HepG2 (cell line): ENCODE data around the gene PSEN1.

Experiments used
- CBFB ChIP-seq: sonication (generic); formaldehyde crosslinking; IDR thresholded peaks from 2 replicates; pipeline ENCODE4 v1.4.0; 2020; ENCODE audit warnings: missing genetic modification reagents
- CREB1 ChIP-seq, 2 experiments: fragments of 450-650 bp in 1 of 2; IDR thresholded peaks; 2 replicates each; pipeline ENCODE4 v1.6.1; 2016 to 2017; ENCODE audit warnings: control low read depth in 1 of 2, mild to moderate bottlenecking in 1 of 2, missing compliant biosample characterization in 1 of 2, missing genetic modification characterization in 1 of 2
- DR1 ChIP-seq: sonication (generic); formaldehyde crosslinking; IDR thresholded peaks from 2 replicates; pipeline ENCODE4 v1.8.0; 2021; ENCODE audit warnings: mild to moderate bottlenecking, missing genetic modification reagents, inconsistent platforms
- HNRNPK ChIP-seq: fragments of 200-400 bp; formaldehyde crosslinking; IDR thresholded peaks from 2 replicates; pipeline ENCODE4 v1.6.1; 2018; ENCODE audit warnings: low read length, low read depth, moderate library complexity, mild to moderate bottlenecking; ENCODE audit not compliant: poor library complexity, severe bottlenecking
- POLR2A ChIP-seq, 2 experiments: IDR thresholded peaks; 2 replicates each; pipeline ENCODE4 v1.6.1; 2011; ENCODE audit warnings: low read depth in 2 of 2, low read length in 2 of 2, mild to moderate bottlenecking in 1 of 2, moderate library complexity in 1 of 2; ENCODE audit not compliant: insufficient read depth in 1 of 2
- ZNF709 ChIP-seq: sonication (generic); formaldehyde crosslinking; IDR thresholded peaks from 2 replicates; pipeline ENCODE4 v1.5.0; 2020; ENCODE audit warnings: mild to moderate bottlenecking, missing genetic modification reagents
- TF ChIP-seq, protein P1 (sequence below): sonication (generic); formaldehyde crosslinking; IDR thresholded peaks from 2 replicates; pipeline ENCODE4 v1.4.0; 2020; ENCODE audit warnings: low read depth, mild to moderate bottlenecking, missing genetic modification reagents
- TF ChIP-seq, protein P2 (sequence below), 2 experiments: sonication (generic) in 1 of 2; formaldehyde crosslinking in 1 of 2; IDR thresholded peaks; 2 replicates each; pipeline versions ENCODE4 v1.5.1 to v1.6.1; 2011 to 2020; ENCODE audit warnings: borderline replicate concordance in 1 of 2, low read depth in 1 of 2, low read length in 1 of 2, mild to moderate bottlenecking in 1 of 2, missing genetic modification reagents in 1 of 2, moderate library complexity in 1 of 2
- TF ChIP-seq, protein P3 (sequence below): IDR thresholded peaks from 2 replicates; pipeline ENCODE4 v1.6.1; 2016; ENCODE audit warnings: missing compliant biosample characterization, missing genetic modification reagents, borderline replicate concordance
- TF ChIP-seq, protein P4 (sequence below): sonication (generic); formaldehyde crosslinking; IDR thresholded peaks from 2 replicates; pipeline ENCODE4 v1.5.0; 2020; ENCODE audit warnings: mild to moderate bottlenecking, missing genetic modification reagents, moderate library complexity
- TF ChIP-seq, protein P5 (sequence below): sonication (generic); formaldehyde crosslinking; IDR thresholded peaks from 2 replicates; pipeline ENCODE4 v1.4.0; 2020; ENCODE audit warnings: low read depth, missing genetic modification reagents

DNA sequence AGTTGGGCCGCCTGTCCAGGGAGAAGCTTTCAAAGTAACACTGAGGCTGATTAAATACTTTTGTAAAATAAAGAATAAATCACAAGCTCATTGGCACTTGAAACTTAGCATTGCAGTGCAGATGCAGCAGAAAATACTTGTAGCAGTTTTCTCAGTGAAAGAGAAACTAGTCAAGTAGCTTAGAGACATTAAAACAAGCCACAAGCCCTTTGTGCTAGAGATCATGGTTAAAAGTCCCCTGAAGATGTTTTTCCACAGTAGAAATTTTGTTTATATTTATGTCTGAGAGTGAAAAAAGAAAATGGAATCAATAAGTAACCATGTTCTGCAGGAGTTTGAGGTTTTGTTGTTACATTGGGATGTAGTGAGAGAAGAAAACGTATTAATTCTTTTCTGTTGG is 5.9 kb downstream of the PSEN1 start:
- TF ChIP-seq, protein P1, sequence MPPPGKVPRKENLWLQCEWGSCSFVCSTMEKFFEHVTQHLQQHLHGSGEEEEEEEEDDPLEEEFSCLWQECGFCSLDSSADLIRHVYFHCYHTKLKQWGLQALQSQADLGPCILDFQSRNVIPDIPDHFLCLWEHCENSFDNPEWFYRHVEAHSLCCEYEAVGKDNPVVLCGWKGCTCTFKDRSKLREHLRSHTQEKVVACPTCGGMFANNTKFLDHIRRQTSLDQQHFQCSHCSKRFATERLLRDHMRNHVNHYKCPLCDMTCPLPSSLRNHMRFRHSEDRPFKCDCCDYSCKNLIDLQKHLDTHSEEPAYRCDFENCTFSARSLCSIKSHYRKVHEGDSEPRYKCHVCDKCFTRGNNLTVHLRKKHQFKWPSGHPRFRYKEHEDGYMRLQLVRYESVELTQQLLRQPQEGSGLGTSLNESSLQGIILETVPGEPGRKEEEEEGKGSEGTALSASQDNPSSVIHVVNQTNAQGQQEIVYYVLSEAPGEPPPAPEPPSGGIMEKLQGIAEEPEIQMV (CRISPR knock-in tag), result no peak
- TF ChIP-seq HNRNPK (no peak), ZNF709 (CRISPR knock-in tag) (no peak), DR1 (CRISPR knock-in tag) (no peak), CBFB (CRISPR knock-in tag) (no peak), CREB1 (IDR thresholded peaks at IDR 0.05) (no peak), CREB1 (CRISPR knock-in tag; IDR thresholded peaks at IDR 0.05) (no peak), POLR2A (IDR thresholded peaks at IDR 0.05; ENCODE audit: insufficient read depth in 1 of 2, low read depth in 2 of 2, low read length in 2 of 2) (no peak)
- TF ChIP-seq, protein P2, sequence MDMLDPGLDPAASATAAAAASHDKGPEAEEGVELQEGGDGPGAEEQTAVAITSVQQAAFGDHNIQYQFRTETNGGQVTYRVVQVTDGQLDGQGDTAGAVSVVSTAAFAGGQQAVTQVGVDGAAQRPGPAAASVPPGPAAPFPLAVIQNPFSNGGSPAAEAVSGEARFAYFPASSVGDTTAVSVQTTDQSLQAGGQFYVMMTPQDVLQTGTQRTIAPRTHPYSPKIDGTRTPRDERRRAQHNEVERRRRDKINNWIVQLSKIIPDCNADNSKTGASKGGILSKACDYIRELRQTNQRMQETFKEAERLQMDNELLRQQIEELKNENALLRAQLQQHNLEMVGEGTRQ (IDR thresholded peaks at IDR 0.05; ENCODE audit: low read depth, low read length), result no peak
- TF ChIP-seq, protein P2 (CRISPR knock-in tag; IDR thresholded peaks at IDR 0.05; ENCODE audit: borderline replicate concordance), result no peak
- TF ChIP-seq, protein P3, sequence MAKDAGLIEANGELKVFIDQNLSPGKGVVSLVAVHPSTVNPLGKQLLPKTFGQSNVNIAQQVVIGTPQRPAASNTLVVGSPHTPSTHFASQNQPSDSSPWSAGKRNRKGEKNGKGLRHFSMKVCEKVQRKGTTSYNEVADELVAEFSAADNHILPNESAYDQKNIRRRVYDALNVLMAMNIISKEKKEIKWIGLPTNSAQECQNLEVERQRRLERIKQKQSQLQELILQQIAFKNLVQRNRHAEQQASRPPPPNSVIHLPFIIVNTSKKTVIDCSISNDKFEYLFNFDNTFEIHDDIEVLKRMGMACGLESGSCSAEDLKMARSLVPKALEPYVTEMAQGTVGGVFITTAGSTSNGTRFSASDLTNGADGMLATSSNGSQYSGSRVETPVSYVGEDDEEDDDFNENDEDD, result no peak
- TF ChIP-seq, protein P4, sequence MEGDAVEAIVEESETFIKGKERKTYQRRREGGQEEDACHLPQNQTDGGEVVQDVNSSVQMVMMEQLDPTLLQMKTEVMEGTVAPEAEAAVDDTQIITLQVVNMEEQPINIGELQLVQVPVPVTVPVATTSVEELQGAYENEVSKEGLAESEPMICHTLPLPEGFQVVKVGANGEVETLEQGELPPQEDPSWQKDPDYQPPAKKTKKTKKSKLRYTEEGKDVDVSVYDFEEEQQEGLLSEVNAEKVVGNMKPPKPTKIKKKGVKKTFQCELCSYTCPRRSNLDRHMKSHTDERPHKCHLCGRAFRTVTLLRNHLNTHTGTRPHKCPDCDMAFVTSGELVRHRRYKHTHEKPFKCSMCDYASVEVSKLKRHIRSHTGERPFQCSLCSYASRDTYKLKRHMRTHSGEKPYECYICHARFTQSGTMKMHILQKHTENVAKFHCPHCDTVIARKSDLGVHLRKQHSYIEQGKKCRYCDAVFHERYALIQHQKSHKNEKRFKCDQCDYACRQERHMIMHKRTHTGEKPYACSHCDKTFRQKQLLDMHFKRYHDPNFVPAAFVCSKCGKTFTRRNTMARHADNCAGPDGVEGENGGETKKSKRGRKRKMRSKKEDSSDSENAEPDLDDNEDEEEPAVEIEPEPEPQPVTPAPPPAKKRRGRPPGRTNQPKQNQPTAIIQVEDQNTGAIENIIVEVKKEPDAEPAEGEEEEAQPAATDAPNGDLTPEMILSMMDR (CRISPR knock-in tag), result no peak
- TF ChIP-seq, protein P5, sequence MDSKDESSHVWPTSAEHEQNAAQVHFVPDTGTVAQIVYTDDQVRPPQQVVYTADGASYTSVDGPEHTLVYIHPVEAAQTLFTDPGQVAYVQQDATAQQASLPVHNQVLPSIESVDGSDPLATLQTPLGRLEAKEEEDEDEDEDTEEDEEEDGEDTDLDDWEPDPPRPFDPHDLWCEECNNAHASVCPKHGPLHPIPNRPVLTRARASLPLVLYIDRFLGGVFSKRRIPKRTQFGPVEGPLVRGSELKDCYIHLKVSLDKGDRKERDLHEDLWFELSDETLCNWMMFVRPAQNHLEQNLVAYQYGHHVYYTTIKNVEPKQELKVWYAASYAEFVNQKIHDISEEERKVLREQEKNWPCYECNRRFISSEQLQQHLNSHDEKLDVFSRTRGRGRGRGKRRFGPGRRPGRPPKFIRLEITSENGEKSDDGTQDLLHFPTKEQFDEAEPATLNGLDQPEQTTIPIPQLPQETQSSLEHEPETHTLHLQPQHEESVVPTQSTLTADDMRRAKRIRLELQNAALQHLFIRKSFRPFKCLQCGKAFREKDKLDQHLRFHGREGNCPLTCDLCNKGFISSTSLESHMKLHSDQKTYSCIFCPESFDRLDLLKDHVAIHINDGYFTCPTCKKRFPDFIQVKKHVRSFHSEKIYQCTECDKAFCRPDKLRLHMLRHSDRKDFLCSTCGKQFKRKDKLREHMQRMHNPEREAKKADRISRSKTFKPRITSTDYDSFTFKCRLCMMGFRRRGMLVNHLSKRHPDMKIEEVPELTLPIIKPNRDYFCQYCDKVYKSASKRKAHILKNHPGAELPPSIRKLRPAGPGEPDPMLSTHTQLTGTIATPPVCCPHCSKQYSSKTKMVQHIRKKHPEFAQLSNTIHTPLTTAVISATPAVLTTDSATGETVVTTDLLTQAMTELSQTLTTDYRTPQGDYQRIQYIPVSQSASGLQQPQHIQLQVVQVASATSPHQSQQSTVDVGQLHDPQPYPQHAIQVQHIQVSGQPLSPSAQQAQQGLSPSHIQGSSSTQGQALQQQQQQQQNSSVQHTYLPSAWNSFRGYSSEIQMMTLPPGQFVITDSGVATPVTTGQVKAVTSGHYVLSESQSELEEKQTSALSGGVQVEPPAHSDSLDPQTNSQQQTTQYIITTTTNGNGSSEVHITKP (CRISPR knock-in tag), result no peak
